Measurements from ENCODE around the gene MRPS35.

The MRPS35 gene

DNA sequence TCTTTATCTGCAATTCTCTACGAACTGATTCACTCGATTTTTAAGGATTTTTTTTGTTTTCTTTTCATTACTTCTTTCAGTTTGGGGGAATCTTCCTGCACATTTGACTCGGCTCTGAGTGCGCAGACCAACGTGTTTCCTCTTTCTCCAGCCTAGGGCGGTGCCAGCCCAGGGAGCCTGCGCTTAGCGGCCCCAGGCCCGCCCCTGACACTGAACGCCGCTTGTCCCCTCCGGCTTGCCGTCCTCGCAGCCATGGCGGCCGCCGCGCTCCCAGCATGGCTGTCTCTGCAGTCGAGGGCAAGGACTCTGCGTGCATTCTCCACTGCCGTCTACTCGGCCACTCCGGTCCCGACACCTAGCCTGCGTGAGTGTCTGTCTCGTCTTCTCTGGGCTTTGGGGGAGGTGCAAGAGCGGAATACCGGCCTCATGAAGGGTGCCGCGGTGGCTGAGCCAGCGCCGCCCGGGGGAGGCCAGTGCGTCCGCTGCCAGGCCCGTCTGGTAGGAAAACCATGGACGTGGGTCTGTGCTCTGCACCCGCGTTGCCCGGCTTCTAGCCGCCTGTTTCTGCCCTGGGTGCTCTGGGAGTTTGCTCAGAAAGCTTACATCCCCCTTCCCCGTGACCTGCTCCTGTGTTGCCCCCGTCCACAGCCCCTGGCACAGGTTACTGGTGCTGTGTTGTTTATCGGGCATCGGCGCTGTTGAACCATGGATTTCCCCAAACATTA lies at the start of gene MRPS35:
Gene MRPS35, plus strand, starts transcription at position 241 of the 725 bp plus-strand sequence. Its CDS starts 12 bp downstream, at position 253.
- DNase-seq (ENCODE audit: low spot score) = peak; percentile 92

DNA sequence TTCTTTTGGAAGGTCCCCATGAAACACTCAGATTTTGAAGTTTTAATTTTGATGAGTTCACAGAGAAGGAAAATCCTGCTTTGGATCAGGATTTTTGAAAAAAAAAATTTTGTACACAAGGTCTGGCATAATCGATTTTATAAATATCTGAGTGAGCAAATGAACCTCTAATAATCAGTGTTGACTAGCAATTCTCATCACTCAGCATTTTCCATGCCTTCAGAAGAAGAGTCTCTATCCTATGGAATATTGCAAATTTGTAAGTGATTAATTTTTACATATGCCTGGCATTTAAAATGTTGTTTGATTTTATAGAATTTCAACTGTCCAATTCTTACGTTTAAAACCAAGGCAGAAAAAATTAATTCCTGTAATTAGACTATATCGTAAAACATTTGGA lies 44.9 kb upstream of the MRPS35 start:
- DNase-seq (ENCODE audit: low spot score) = no peak

DNA sequence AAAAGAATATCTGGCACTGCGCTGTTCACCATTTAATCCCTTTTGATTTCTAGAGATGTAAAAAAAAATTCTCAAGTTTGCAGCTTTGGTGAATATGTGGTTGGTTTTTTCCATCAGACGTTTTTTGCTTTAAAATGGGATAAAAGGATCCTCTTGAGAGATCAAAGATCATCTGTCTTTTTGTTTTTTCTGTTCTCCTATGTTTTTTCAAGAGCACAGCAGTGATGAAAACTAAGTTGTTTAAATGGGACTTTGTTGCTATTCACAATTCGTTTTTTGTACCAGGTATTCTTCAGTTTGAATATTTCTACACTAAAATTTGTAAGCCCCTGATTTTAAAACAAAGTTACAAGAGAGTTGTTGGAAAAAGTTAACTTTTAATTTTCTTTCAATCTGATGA lies 44.1 kb upstream of the MRPS35 start:
- DNase-seq (ENCODE audit: low spot score) = no peak

DNA sequence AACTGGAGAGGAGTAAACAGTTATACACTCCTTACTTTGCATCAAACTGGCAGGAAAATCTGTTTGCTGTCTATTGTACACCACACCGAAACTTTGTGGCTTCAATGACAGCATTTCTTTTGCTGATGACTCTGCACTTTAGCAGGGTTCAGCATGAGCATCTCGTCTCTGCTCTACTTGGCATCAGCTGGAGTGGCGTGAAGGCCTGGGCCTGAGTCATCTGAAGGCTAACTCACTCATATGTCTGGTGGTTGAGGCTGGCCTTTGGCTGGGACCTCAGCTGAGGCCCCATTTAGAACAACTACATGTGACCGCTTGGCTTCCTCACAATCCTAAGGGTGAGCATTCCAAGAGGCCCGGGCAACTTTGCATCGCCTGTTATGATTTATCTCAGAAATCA lies 43.1 kb upstream of the MRPS35 start:
- no peak for DNase-seq (ENCODE audit: low spot score)

DNA sequence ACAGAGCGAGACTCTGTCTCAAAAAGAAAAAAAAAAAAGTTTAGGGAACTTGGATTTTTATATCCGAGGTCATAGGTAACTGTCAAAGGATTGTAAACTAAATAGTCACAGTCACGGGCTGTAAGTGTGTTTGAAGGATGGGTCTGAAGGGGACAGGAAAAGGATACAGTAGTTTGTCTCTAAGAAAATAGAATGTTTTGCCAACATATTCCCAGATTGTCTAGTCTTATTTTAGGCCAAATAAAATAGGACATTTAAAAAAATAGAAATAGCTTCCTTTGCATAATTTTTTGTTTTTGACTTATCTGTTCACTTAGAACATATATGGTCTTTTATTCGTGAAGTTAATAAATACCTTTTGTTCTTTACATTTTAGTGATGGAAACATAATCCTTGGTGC lies 38.6 kb upstream of the MRPS35 start:
- DNase-seq (ENCODE audit: low spot score) = no peak

DNA sequence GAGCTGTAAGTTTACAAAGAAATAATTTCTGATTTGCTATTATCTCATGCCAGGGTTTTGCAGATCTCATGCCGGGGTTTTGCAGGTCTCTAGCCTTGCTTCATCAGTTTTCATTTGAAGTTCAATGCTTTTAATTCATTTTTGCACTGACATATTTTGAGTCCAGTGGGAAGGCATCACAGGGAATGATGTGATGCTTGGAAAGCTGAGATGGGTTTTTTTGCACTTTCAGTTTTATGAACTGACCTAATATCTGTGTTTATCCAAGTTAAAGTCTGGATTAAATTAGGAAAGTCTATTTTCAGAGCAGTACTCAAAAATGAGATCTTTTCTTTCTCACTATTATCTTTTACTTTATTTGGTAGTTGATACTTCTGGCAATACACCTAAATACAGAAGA lies 38.0 kb upstream of the MRPS35 start:
- DNase-seq (ENCODE audit: low spot score) = no peak

DNA sequence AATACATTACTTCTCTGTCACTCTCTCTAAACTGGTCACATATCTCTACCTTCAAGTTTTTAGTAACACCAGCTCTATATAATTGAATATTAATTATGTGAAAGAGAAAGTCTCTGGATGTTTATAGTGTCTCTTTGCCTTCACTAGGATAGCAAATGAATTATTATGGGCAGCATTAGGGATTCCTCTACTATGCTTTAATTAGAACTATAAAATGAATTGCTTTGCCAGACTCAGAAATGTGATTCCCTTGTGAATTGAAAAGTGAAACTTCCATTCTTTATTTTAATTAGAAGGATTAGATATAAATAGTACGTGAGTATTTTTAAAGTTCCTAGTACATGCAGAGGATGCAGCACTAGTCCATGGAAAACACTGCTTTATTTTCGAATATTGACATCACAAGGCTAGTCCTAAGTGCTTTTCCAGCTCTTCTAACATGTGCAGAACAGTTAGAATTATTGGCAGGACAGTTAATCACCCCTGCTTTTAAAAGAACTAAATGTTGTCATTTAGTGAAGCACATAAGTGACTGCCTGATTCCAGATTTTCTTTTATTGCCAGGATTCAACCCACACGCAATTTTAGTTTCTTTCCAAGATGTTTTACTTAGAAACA lies 37.4 kb upstream of the MRPS35 start:
- DNase-seq (ENCODE audit: low spot score) = no peak

DNA sequence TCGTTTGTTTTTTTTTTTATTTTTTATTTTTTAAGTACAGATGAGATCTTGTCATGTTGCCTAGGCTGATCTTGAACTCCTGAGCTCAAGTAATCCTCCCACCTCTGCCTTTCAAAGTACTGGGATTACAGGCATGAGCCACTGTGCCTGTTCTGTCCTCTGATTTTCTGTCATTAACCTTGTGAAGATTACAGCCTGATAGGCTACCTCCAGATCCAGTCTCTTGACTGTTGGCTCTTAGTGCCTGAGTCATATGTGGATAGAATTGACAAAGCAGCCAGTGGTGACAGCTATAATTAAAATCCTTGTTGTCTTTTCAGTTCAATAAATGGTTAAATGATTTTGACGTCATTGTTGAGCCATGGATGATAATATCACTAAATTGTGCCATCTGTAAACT lies 35.6 kb upstream of the MRPS35 start:
- DNase-seq (ENCODE audit: low spot score) = no peak

DNA sequence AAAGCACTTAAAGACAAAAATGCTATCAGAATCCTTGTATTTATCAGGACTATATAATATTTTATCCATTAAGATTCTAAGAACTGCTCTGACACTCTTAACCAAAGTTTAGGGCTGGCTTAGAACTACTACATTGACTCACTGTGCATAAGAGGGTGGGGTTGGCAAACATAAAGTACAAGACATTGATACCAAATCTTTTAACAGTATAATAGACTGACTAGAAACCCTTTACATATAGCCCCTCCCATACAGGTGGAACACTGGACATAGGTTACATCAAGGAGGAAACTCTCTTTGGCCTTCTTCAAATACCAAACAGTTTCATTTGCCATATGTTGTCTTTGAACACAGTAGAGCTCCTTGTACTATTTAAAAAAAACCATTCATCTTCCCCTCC lies 30.0 kb upstream of the MRPS35 start:
- DNase-seq (ENCODE audit: low spot score) = no peak

DNA sequence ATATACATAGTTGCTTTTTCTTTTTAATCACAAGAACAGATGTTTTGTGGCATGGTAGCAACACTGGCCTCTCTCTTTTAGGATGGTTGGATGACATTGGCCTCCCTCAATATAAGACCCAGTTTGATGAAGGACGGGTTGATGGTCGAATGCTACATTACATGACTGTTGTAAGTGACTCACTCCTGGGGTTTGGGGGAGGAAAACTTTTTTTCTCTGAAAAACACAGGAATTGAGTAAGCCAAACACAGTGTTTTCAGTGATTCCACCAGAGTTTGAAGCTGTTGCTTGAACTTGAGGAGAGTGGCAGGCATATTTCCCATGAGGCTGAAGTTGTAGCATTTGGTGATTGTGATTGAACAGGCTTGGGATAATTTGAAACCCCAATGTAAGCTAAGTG lies 28.1 kb upstream of the MRPS35 start:
- no peak for DNase-seq (ENCODE audit: low spot score)

DNA sequence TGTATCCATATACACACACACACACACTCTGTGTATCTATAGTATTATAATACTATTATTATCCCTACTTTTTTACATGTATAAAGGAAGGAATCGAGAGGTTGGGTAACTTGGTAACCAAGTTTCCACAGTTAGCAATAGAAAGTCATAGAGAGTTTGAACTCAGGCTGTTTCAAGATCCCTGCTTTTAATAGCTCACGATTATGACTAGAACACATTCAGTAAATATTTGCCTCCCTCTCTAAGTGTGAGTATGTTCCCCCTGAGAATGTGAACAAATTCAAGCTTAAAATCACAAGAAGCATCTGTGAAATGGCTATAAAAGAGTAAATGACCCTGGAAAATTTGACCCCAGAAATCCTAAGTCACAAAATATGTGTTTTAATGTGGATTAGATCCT lies 25.4 kb upstream of the MRPS35 start:
- no peak for DNase-seq (ENCODE audit: low spot score)

DNA sequence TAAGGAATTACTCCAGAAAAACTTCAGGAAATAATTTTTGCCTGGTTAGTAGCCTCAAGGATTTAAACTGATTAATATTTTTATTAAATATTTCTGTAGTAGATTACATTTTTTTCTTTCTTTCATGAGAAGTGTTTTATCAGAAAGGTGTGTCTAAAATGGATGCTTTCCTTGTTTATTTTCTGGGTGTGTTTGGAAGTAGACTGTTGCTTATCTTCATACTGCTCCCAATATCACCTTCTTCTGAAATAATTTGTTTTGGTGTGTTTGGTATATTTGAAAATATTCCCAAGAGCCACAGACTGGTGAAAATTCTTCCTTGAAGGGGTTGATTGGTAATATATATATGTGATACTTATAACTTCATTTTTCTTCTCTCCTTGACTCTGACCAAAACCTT lies 24.5 kb upstream of the MRPS35 start:
- no peak for DNase-seq (ENCODE audit: low spot score)

DNA sequence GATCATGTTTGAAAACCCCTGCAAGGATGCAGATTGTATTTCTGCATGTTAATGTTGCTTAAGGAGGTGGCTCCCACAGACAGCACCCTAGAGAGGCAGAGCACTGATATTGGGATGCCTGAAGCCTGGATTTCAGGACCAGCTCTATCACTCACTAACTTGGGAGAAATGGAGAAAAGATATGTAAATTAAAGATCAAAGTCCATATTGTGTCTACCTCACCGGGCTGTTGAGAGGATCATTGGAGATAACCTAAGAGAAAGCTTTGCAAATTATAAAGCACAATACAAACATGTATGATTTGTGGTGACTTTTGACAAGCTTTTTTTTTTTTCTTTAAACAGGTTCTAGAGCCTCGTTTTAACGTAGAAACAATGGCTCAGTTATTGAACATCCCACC lies 22.0 kb upstream of the MRPS35 start:
- DNase-seq (ENCODE audit: low spot score) = no peak

DNA sequence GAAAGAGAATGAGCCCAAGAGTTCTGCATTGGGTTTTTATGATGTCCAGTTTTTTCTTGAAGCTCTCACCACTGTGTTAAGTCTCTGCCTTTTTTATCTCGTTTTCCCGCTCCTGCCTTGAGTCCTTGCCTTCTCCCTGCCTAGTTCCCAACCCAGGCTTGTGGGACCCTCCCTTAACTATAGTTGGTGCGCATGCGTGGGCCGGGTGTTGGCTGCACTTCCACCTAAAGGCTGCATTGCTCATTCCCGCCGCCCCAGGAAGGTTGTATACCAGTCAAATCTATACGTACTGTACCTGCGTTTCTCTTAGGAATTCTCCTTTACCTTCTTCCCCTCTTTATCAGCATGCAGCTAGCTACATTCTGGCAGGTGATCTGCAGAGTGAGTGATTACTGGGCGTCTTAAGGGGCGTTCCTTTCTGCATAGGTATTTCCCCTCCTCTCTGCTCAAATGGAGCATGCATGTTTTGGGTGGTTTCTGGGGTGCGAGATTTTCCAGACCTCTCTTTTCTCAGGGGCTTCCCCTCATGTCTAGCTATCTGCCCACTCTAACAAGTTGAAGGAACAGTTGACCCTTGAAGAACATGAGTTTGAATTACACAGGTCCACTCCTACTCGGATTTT lies 21.0 kb upstream of the MRPS35 start:
- DNase-seq (ENCODE audit: low spot score) = no peak

DNA sequence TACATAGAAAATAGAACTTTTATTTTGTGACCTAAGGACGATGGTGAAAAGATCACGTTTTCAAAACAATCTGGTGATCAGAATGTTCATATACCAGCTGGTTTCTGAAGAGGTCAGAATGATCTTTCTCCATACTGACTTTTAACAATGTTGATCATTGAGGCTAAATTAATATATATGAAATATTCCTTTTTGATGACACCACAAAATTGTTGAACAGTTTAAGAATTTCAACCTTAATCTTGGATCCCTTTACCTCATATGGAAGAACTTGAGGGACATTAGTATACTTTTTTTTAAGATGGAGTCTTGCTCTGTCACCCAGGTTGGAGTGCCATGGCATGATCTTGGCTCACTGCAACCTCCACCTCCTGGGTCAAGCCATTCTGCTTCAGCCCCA lies 17.2 kb upstream of the MRPS35 start:
- no peak for DNase-seq (ENCODE audit: low spot score)

DNA sequence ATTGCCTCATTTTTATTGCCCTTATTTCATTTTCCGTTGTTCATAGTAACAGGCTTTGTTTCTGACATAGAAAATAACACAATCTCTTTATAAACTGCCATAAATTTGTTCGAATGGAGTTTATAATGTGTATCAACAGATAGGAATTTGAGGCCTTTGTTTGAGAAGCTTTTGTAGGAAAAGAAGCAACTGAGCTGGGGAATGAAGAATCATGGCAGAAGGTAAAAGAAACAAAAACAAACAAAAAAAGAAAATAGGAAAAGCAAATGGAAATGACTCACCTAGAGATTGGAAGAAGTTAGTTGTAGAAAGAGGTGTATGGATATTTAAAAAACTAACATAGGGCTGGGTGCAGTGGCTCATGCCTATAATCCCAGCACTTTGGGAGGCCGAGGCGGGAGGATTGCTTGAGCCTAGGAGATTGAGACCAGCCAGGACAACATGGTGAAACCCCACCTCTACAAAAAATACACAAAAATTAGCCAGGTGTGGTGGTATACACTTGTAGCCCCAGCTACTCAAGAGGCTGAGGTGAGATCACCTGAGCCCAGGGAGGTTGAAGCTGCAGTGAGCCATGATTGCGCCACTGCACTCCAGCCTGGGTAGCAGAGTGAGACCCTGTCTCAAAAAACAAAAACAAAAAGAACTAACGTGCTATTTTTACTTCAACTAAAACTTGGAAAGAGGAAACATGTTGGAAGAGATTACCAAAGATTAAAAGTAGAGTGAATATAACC lies 14.9 kb upstream of the MRPS35 start:
- DNase-seq (ENCODE audit: low spot score) = no peak

DNA sequence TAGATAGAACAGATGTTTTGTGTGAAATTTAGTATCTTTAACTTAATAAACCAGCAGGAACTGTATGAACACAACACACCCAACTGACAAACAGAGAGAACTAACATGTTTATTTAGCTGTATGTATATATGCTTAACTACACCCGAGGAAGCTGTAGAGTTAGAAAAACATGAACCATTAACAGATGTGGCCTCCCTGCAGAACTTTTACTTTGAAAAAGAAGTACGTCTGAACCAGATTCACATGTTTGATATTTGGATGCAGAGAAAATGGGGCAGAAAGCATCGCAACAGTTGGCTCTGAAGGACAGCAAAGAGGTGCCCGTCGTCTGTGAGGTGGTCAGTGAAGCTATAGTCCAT lies 14.4 kb upstream of the MRPS35 start, which contains the start of gene REP15:
Gene REP15, plus strand, starts transcription at position 155 of the 360 bp plus-strand sequence. Its CDS starts 116 bp downstream, at position 271.
- DNase-seq (ENCODE audit: low spot score) = no peak

DNA sequence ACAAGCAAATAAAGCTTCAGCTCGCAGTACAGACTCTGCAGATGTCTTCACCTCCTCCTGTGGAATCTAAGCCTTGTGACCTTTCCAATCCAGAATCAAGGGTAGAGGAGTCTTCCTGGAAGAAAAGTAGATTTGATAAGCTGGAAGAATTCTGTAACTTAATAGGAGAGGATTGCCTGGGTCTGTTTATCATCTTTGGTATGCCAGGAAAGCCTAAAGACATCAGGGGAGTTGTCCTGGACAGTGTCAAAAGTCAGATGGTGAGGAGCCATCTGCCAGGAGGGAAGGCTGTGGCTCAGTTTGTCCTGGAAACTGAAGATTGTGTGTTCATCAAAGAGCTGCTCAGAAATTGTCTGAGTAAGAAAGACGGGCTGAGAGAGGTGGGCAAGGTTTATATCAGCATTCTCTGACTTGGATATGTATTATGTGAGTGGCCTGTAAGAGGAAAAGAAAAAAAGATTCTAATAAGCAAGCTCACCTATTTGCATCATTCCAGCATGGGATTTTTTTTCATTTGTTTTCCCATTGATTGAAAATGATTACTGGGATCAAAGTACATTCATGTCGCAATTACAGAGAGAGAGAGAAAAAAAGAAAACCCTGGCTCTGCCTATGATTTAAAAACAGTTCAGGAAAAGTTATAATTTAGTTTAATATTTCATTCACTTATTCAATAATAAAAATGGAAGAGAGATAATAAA lies 13.6 kb upstream of the MRPS35 start:
- DNase-seq (ENCODE audit: low spot score) = no peak

DNA sequence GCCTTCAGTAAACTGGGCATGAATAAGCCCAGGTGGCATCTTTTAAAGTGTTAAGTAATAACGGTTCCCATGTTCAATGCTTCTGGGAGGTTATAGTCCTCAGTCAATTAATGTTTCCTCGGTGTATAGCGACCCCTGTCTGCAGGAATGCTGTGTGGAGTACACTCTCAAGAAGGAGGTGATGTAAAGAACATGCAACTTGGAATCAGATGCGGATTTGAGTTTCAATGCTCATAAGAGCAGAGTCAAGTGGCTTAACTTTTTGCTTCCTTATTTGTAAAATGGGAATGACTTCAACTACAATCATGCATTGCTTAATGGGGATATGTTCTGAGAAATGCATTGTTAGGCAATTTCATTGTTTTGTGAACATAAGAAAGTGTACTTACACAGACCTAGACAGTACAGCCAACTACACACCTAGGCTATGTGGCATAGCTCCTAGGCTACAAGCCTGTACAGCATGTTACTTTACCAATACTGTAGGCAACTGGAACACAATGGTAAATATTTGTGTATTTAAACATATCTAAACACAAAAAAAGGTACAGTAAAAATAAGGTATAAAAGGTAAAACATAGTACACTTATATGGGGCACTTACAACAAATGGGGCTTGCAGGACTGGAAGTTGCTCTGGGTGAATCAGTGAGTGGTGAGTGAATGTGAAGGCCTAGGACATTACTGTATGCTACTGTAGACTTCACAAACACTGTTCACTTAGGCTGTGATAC lies 6.7 kb upstream of the MRPS35 start:
- peak; percentile 60 for DNase-seq (ENCODE audit: low spot score)

DNA sequence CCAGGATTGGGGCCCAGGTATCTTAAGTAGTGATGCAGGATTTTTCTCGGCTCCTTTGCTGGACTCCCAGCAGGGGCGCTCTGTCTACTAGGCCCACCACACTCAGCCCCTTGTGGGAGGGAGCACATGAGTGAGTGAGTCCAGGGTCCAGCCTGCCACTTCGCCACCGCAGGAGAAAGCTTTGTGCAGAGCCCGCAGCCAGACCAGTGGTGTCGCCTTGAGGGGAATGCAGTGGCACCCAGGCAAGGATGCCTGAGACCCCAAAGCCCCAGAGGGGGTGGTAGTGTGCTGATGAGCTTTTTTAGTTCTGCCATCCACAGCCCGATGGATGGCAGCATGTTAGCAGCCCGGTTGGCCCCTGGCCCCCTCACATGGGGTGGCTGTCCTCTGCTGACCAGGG lies 5.4 kb upstream of the MRPS35 start:
- DNase-seq (ENCODE audit: low spot score) = no peak

DNA sequence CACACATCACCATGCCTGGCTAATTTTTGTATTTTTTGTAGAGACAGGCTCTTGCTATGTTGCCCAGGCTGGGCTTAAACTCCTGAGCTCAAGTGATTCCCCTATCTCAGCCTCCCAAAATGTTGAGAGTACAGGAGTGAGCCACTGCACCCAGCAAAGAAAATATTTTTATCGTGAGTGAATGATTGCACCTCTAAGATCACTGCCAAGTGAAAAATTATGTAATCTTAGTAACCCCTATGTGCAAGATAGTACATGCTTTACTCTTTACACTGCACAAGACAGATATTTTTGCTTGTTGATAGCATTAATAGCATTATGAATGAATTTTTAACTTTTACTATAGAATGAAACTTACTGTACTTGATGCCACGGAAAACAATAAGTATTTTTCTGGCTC lies 3.4 kb upstream of the MRPS35 start:
- DNase-seq (ENCODE audit: low spot score) = no peak
